Adrenal gland (tissue), 12 donors: Measurements from ENCODE around the gene BATF3. TPM values are rescaled to one million over a fixed set of nuclear protein-coding genes. Genes with fewer than 3 reads are reported as not detected.
A peak's percentile ranks its signal among the peaks of the same experiment; 100 is the strongest.

Source experiments
- DNase-seq, 7 donors: peaks; one replicate each; pipeline ENCODE4 v3.0.0-alpha.2; 2019 to 2020
- H3K27ac ChIP-seq, 5 donors: fragments of 200-600 bp; sonication (generic) in 4 of 5; 1 replicate in 3 of 5; 2 replicates in 2 of 5; pipeline versions ENCODE4 v1.5.1 to v1.8.0; 2016 to 2020; ENCODE audit warnings: mild to moderate bottlenecking in 1 of 5
- H3K27me3 ChIP-seq: fragments of 200-600 bp; 2 replicates; pipeline ENCODE4 v1.8.0; 2021
- H3K36me3 ChIP-seq, 2 donors: fragments of 200-600 bp; replicated peaks in 1 of 2; 1 replicate in 1 of 2; 2 replicates in 1 of 2; pipeline versions ENCODE4 v1.5.1 to v1.8.0; 2018 to 2022
- H3K4me1 ChIP-seq, 2 donors: fragments of 200-600 bp; replicated peaks in 1 of 2; 1 replicate in 1 of 2; 2 replicates in 1 of 2; pipeline versions ENCODE4 v1.5.1 to v1.8.0; 2018 to 2021
- H3K4me3 ChIP-seq, 4 donors: fragments of 200-600 bp; sonication (generic) in 3 of 4; one replicate each; pipeline ENCODE4 v1.5.1; 2016 to 2018
- H3K9me3 ChIP-seq, 3 donors: fragments of 200-600 bp; sonication (generic) in 1 of 3; replicated peaks in 1 of 3; 1 replicate in 2 of 3; 2 replicates in 1 of 3; pipeline versions ENCODE4 v1.5.1 to v1.8.0; 2016 to 2021
- CTCF ChIP-seq, 6 experiments: fragments of 450-650 bp in 4 of 6; fragments of 200-600 bp in 2 of 6; sonication (generic) in 1 of 6; IDR thresholded peaks; 1 replicate in 5 of 6; 2 replicates in 1 of 6; pipeline versions ENCODE4 v1.5.1 to v1.8.0; 2016 to 2021; ENCODE audit warnings: antibody characterized with exemption in 6 of 6, mild to moderate bottlenecking in 2 of 6, moderate library complexity in 1 of 6
- POLR2A ChIP-seq, 2 donors: fragments of 450-650 bp; IDR thresholded peaks; one replicate each; pipeline ENCODE4 v1.6.1; 2017; ENCODE audit warnings: antibody characterized with exemption in 2 of 2, mild to moderate bottlenecking in 2 of 2, moderate library complexity in 1 of 2
- WGBS, 4 donors: extraction: QIAGEN DNeasy Blood & Tissue Kit in 2 of 4; methylation state at CpG; one replicate each; pipeline versions ENCODE4 v1.1.5 to v1.1.7; 2013 to 2017; 5-methylcytosine and 5-hydroxymethylcytosine counted together
- intact Hi-C, 2 donors: fragments of 100-400 bp; cut with DNase I; formaldehyde crosslinking; loops; one replicate each; pipeline versions ENCODE4 v1.14.1 to v1.15.0; 2022 to 2023
- polyA plus RNA-seq, 3 donors: library from polyadenylated mRNA; stranded (reverse); fragments of 200-250 nt in 2 of 3; fragments of 350-450 nt in 1 of 3; fragmentation: Illumina TruSeq in 1 of 3; extraction: RNeasy Lipid Tissue Mini Kit (QIAGEN cat#74804) in 1 of 3; gene quantifications; one replicate each; pipeline ENCODE4 v1.2.3, GENCODE V29; 2013 to 2014
- total RNA-seq, 9 donors: library from RNA; depleted of rRNA in 4 of 9; stranded (reverse); fragments of >200 nt in 4 of 9; fragments of 120-200 nt in 1 of 9; fragmentation: NEBNext Ultra II Directional in 1 of 9; extraction: Animal tissue kit (Norgen Biotek cat#: 25700) in 1 of 9; gene quantifications; one replicate each; pipeline versions ENCODE4 v1.1.0 to v1.2.4, GENCODE V29; 2013 to 2023
- donor health status: healthy with polysubstance abuse.
- donor health status: Bipolar disorder and iron deficiency.
- donor health status: DM: yes; HTN: yes; CAD: no.
- donor health status: DM: no; HTN: no; CAD: no.
- donor health status: DM: no; HTN: no; CAD: no.
- donor health status: DM: yes; HTN: yes; CAD: no.

The BATF3 gene
- total and polyA plus RNA-seq, 12 donors: 0.24 to 7.5 (median 2.8) TPM

GRCh38 chr1:212690816-212691403 is 8.7 kb downstream of the BATF3 start:
- no peak for DNase-seq
- Histone ChIP-seq H3K9me3 (no peaks in the 10 kb centered on the region), H3K36me3 (no peaks in the 10 kb centered on the region), H3K4me3 (no peak overlapping the region), H3K27me3 (no peaks in the 10 kb centered on the region), H3K4me1 (no peaks in the 10 kb centered on the region), H3K27ac (no peak overlapping the region)
- TF ChIP-seq POLR2A (IDR thresholded peaks at IDR 0.05) (no peak), CTCF (IDR thresholded peaks at IDR 0.05) (no peak)
- intact Hi-C loops: no loop called here
- 70 to 83% (median 81%) methylated on average over 4 of the region's 4 CpGs for WGBS, 4 donors

- DNase-seq: no peak
Measured at GRCh38 chr1:212689758-212690529, 9.7 kb downstream of the BATF3 start.

GRCh38 chr1:212689196-212689725 is 10.4 kb downstream of the BATF3 start:
- Histone ChIP-seq H3K27ac (peak overlapping the region in 1 of 5 donors; percentile 16), H3K4me1 (no peaks in the 10 kb centered on the region), H3K4me3 (no peak overlapping the region), H3K36me3 (no peaks in the 10 kb centered on the region), H3K9me3 (no peaks in the 10 kb centered on the region), H3K27me3 (no peaks in the 10 kb centered on the region)
- WGBS, 4 donors: 60 to 79% (median 73%) methylated on average over 5 of the region's 5 CpGs
- intact Hi-C loops: no loop called here
- DNase-seq: no peak
- TF ChIP-seq POLR2A (IDR thresholded peaks at IDR 0.05): no peak
- no peak for TF ChIP-seq CTCF (IDR thresholded peaks at IDR 0.05)

More at GRCh38 chr1:212689758-212690529, 9.7 kb downstream of the BATF3 start:
- no peaks in the 10 kb centered on the region for H3K27me3 ChIP-seq
- 78 to 82% (median 79%) methylated on average over 12 of the region's 12 CpGs for WGBS, 4 donors
- H3K9me3 ChIP-seq: no peaks in the 10 kb centered on the region
- H3K4me3 ChIP-seq: no peak overlapping the region
- H3K27ac ChIP-seq: no peak overlapping the region
- TF ChIP-seq POLR2A (IDR thresholded peaks at IDR 0.05) (no peak), CTCF (IDR thresholded peaks at IDR 0.05) (no peak)
- intact Hi-C loops: no loop called here
- no peaks in the 10 kb centered on the region for H3K36me3 ChIP-seq
- H3K4me1 ChIP-seq: no peaks in the 10 kb centered on the region

- Histone ChIP-seq H3K9me3 (no peaks in the 10 kb centered on the region), H3K36me3 (no peaks in the 10 kb centered on the region)
Measured at GRCh38 chr1:212688341-212689047, 11.1 kb downstream of the BATF3 start.

More at GRCh38 chr1:212688341-212689047, 11.1 kb downstream of the BATF3 start:
- H3K4me1 ChIP-seq: no peaks in the 10 kb centered on the region
- H3K27ac ChIP-seq: peak overlapping the region in 1 of 5 donors; percentile 50
- 59 to 77% (median 75%) methylated on average over 7 of the region's 7 CpGs for WGBS, 4 donors
- DNase-seq: no peak
- TF ChIP-seq POLR2A (IDR thresholded peaks at IDR 0.05) (no peak), CTCF (IDR thresholded peaks at IDR 0.05) (no peak)
- H3K4me3 ChIP-seq: no peak overlapping the region
- H3K27me3 ChIP-seq: no peaks in the 10 kb centered on the region
- intact Hi-C loops: no loop called here
